ENCODE data around the gene SSNA1. TPM values are rescaled to one million over a fixed set of nuclear protein-coding genes. Genes with fewer than 3 reads are reported as not detected.

Gene SSNA1
- total RNA-seq, 2 donors from 2014 or later = 64.1 to 84.5 TPM

DNA sequence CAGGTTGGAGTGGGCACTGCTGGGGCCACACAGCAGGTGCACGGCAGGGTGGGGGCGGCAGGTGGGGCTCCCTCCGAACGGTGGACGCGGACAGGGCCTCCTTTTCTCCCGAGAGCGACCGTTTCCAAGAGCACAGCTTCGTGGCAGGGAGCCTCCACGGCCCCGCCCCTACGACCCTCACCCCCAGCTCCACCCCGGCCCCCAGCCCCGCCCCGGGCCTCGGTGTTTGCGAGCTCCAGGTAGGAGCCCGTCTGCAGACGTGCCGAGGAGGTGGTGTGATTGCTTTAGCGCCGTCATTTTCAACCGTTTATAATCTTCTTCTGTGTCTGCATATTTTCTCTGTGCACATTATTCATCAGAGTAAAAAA is 40.7 kb upstream of the SSNA1 start:
- ATAC-seq (replicated peaks in 1 of 2) = no peak
- peaks cover 7% of the 10 kb centered on the region for H3K4me1 Mint-ChIP-seq (ENCODE audit: low read depth)
- no peaks in the 10 kb centered on the region for H3K9me3 Mint-ChIP-seq

DNA sequence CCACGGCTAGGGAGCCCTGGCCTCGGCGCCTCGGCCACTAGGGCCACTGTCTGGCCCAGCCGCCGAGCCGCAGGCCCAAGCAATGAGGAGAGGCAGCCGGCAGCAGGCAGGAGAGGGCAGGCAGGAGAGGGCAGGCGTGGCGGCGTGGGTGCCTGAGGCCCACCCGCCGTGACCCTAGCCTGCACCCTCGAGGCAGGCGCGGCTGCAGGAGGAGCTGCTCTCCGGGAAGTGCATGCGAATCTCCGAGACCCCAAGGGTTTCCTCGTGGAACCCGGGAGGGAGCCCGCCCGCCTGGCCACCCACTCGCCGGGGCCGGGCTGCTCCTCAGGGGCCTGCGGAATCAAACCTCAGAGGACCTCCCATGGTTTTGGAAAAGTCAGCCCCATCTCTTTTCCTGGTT is 40.2 kb upstream of the SSNA1 start:
- Mint-ChIP-seq H3K36me3 (ENCODE audit: insufficient read depth in 2 of 2) (no peaks in the 10 kb centered on the region), H3K27me3 (ENCODE audit: low read depth) (peaks cover 4% of the 10 kb centered on the region), H3K4me1 (ENCODE audit: low read depth) (peaks cover 7% of the 10 kb centered on the region), H3K4me3 (no peak overlapping the region), H3K27ac (no peak overlapping the region), H3K9me3 (no peaks in the 10 kb centered on the region)
- no peak for ATAC-seq (replicated peaks in 1 of 2)
- no peak for DNase-seq

More for the DNA sequence above, 40.7 kb upstream of the SSNA1 start:
- Mint-ChIP-seq H3K36me3 (ENCODE audit: insufficient read depth in 2 of 2) (no peaks in the 10 kb centered on the region), H3K27ac (no peak overlapping the region), H3K4me3 (no peak overlapping the region), H3K27me3 (ENCODE audit: low read depth) (peaks cover 4% of the 10 kb centered on the region)
- no peak for DNase-seq

DNA sequence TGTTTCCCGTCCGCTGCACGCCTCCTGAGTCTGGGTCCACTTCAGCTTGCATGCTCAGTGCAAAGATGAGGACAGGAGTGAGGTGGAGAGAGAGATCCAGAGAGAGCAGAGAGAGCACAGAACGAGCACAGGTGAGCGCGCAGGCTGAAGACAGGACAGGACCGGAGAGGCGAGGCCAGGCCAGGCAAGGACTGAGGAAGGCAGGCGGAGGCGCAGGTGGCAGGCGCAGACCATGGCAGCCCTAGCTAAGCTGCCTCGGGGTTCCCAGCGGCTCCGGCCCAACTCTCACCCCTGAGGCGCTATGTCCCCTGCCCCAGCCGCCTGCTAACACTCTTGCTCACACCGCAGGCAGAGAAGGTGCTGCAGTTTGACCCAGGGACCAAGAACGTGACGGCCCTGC is 39.8 kb upstream of the SSNA1 start:
- Mint-ChIP-seq H3K4me1 (ENCODE audit: low read depth) (peaks cover 7% of the 10 kb centered on the region), H3K9me3 (no peaks in the 10 kb centered on the region), H3K27me3 (ENCODE audit: low read depth) (peaks cover 4% of the 10 kb centered on the region), H3K36me3 (ENCODE audit: insufficient read depth in 2 of 2) (no peaks in the 10 kb centered on the region), H3K4me3 (no peak overlapping the region), H3K27ac (no peak overlapping the region)
- DNase-seq (no peak), ATAC-seq (replicated peaks in 1 of 2) (no peak)

DNA sequence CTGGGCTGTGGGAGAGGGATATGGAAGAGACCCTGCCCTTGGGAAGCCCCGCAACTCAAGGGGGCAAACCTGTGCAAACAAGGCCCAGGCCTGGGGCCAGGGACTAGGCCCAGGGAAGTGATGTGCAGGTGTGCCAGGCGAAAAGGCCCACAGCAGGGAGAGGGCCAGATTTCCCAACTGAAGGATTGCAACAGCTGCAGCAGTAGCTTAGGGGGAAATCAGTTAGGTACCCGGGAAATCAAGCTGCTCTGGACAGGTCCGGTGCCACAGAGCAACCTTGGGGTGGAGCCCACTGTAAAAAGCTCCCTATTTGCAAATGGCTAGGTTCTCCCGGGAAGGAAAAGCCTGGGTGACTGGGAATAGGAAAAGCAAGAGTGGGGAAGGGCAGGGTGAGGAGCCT is 39.1 kb upstream of the SSNA1 start:
- Mint-ChIP-seq H3K27ac (no peak overlapping the region), H3K36me3 (ENCODE audit: insufficient read depth in 2 of 2) (no peaks in the 10 kb centered on the region), H3K27me3 (ENCODE audit: low read depth) (peaks cover 4% of the 10 kb centered on the region), H3K4me1 (ENCODE audit: low read depth) (peaks cover 7% of the 10 kb centered on the region), H3K9me3 (no peaks in the 10 kb centered on the region), H3K4me3 (no peak overlapping the region)
- ATAC-seq (replicated peaks in 1 of 2) (no peak), DNase-seq (no peak)

DNA sequence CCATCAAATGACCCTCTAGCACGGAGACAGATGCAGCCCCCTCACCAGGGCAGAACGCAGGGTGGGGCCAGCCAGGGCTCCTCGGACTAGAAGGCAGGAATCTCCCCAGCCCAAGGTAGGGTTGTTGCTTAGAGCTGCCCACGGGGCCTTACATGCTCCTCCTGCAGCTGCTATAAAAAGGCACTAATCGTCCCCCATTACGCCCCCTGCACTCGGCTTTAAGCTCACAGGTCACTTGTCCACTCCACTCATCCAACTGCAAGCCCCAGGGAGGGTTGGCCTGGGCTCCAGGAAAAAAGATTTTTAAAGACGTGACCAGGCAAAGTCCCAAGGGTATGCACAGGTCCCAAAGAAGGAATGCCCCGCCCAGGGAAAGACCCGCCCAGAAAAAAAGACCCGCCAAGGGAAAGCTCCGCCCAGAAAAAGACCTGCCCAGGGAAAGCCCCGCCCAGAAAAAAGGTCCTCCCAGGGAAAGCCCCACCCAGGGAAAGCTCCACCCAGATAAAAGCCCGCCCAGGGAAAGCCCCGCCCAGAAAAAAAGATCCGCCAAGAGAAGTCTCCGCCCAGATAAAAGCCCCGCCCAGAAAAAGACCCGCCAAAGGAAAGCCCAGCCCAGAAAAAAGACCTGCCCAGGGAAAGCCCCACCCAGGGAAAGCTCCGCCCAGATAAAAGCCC is 38.4 kb upstream of the SSNA1 start:
- Mint-ChIP-seq H3K27ac (peak overlapping the region; percentile 10), H3K4me3 (peak overlapping the region; percentile 4 to 46), H3K9me3 (no peaks in the 10 kb centered on the region), H3K36me3 (ENCODE audit: insufficient read depth in 2 of 2) (no peaks in the 10 kb centered on the region), H3K4me1 (ENCODE audit: low read depth) (peaks cover 7% of the 10 kb centered on the region), H3K27me3 (ENCODE audit: low read depth) (peaks cover 11% of the 10 kb centered on the region)
- peak in 1 of 2 donors; percentile 12 for ATAC-seq (replicated peaks in 1 of 2)
- peak in 1 of 2 donors; percentile 29 for DNase-seq

DNA sequence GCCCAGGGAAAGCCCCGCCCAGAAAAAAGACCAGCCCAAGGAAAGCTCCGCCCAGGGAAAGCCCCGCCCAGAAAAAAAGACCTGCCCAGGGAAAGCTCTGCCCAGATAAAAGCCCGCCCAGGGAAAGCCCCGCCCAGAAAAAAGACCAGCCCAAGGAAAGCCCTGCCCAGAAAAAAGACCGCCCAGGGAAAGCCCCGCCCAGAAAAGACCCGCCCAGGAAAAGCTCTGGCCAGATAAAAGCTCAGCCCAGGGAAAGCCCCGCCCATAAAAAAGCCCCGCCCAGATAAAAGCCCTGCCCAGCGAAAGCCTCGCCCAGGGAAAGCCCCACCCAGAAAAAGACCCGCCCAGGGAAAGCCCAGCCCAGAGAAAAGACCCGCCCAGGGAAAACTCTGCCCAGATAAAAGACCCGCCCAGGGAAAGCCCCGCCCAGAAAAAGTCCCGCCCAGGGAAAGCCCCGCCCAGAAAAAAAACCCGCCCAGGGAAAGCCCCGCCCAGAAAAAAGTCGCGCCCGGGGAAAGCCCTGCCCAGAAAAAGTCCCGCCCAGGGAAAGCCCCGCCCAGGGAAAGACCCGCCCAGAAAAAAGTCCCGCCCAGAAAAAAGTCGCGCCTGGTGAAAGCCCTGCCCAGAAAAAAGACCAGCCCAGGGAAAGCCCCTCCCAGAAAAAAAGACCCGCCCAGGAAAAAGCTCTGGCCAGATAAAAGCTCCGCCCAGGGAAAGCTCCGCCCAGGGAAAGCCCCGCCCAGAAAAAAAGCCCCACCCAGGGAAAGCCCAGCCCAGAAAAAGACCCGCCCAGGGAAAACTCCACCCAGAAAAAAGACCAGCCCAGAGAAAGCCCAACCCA is 37.6 kb upstream of the SSNA1 start:
- peak; percentile 88 to 92 for DNase-seq
- no peak overlapping the region for H3K27ac Mint-ChIP-seq
- no peaks in the 10 kb centered on the region for H3K36me3 Mint-ChIP-seq (ENCODE audit: insufficient read depth in 2 of 2)
- H3K4me3 Mint-ChIP-seq = peak overlapping the region; percentile 51 to 69
- peaks cover 7% of the 10 kb centered on the region for H3K4me1 Mint-ChIP-seq (ENCODE audit: low read depth)
- H3K9me3 Mint-ChIP-seq = no peaks in the 10 kb centered on the region
- H3K27me3 Mint-ChIP-seq (ENCODE audit: low read depth) = peaks cover 14% of the 10 kb centered on the region
- ATAC-seq (replicated peaks in 1 of 2) = peak; percentile 77 to 79

DNA sequence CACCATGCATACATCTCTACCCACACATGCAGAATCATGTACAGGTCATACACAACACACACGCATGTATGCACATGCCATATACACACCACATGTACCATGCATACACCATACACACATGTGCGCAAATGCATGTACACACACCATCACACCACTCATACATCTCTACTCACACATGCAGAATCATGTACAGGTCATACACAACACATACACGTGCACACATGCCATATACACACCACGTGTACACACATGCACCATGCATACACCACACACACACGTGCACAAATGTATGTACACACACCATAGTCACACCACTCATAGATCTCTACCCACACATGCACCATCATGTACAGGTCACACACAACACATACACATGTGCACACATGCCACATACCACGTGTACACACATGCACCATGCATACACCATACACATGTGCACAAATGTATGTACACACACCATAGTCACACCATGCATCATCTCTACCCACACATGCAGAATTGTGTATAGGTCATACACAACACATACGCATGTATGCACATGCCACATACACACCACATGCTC is 35.6 kb upstream of the SSNA1 start:
- H3K27me3 Mint-ChIP-seq (ENCODE audit: low read depth) = peaks cover 21% of the 10 kb centered on the region
- H3K27ac Mint-ChIP-seq = no peak overlapping the region
- peaks cover 7% of the 10 kb centered on the region for H3K4me1 Mint-ChIP-seq (ENCODE audit: low read depth)
- H3K9me3 Mint-ChIP-seq = no peaks in the 10 kb centered on the region
- H3K36me3 Mint-ChIP-seq (ENCODE audit: insufficient read depth in 2 of 2) = no peaks in the 10 kb centered on the region
- no peak overlapping the region for H3K4me3 Mint-ChIP-seq
- DNase-seq (no peak), ATAC-seq (replicated peaks in 1 of 2) (no peak)

DNA sequence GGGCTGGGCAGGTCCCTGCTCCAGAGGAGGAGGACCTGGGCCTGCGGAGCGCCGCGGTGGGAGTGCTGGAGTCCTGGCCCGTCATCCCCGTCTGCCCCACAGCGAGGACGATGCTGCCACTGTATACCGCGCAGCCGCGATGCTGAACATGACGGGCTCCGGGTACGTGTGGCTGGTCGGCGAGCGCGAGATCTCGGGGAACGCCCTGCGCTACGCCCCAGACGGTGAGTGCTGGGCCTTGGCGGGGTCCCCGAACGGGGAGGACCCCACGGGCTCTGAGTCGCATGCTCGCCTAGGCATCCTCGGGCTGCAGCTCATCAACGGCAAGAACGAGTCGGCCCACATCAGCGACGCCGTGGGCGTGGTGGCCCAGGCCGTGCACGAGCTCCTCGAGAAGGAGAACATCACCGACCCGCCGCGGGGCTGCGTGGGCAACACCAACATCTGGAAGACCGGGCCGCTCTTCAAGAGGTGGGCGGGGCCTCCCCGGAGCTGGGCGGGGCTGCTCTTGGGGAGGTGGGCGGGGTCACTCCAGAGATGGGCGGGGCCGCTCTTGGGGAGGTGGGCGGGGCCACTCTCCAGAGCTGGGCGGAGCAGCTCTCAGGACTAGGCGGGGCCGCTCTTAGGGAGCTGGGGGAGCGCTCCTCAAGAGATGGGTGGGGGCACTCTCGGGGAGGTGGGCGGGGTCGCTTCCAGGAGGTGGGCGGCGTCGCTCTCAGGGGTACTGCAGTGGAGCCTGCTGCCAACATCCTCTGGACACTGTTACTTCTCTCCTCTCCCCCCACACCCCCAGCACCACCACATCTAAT is 31.7 kb upstream of the SSNA1 start:
- Mint-ChIP-seq H3K4me1 (ENCODE audit: low read depth) (peaks cover 12% of the 10 kb centered on the region), H3K27me3 (ENCODE audit: low read depth) (peaks cover 45% of the 10 kb centered on the region), H3K4me3 (peak overlapping the region; percentile 69 to 73), H3K27ac (no peak overlapping the region), H3K9me3 (no peaks in the 10 kb centered on the region), H3K36me3 (ENCODE audit: insufficient read depth in 2 of 2) (no peaks in the 10 kb centered on the region)
- DNase-seq = peak; percentile 69 to 72
- peak; percentile 68 to 74 for ATAC-seq (replicated peaks in 1 of 2)

DNA sequence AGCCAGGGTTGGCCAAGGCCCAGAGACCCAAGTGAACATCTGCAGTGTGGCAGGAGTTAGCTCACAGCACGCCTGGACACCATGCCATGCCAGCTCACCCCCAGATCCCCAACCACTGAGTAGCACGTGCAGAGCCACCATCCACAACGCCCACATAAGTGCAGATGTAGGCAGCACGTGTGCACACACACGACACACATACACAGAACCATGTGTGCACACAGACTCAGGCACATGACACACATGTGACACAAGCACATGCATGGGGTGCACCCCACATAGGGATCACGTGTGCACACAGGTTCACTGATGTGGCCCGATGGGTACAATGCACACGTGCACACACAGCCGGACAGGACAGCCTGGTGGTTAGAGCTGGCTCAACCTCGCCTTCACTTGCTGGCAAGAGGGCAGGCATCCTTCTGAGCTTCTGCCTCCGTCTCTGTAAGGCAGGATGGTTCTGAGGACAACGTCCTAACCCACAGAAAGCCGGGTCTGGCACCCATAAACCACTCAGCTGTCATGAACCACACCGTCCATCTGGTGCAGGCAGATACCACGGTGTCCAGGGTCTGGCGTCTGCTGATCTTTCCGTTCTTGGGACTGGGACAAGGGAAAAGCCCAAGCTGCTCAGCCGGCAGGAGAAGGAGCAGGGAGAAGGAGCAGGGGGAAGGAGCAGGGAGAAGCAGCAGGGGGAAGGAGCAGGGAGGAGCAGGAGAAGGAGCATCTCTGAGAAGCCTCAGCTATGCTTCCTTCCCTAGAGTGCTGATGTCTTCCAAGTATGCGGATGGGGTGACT is 30.7 kb upstream of the SSNA1 start:
- no peak overlapping the region for H3K27ac Mint-ChIP-seq
- H3K36me3 Mint-ChIP-seq (ENCODE audit: insufficient read depth in 2 of 2) = no peaks in the 10 kb centered on the region
- no peaks in the 10 kb centered on the region for H3K9me3 Mint-ChIP-seq
- peaks cover 45% of the 10 kb centered on the region for H3K27me3 Mint-ChIP-seq (ENCODE audit: low read depth)
- peak overlapping the region in 1 of 2 donors; percentile 73 for H3K4me3 Mint-ChIP-seq
- H3K4me1 Mint-ChIP-seq (ENCODE audit: low read depth) = peaks cover 12% of the 10 kb centered on the region
- ATAC-seq (replicated peaks in 1 of 2) (no peak), DNase-seq (no peak)

DNA sequence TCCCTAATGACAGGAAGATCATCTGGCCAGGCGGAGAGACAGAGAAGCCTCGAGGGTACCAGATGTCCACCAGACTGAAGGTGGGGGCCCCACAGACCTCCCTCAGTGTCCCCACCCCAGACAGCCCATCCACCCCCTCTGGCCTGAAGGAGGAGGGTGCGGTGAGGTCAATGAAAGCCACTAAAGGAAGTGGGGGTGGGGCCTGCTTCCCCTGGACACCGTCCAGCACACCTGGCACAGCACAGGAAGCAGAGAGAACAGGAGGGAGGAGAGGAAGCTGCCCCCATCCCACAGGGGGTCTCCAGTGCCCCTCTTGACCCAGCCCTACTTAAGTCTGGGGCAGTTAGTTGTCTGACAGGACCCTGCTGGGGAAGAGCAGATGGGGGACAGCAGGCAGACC is 29.9 kb upstream of the SSNA1 start:
- peaks cover 12% of the 10 kb centered on the region for H3K4me1 Mint-ChIP-seq (ENCODE audit: low read depth)
- ATAC-seq (replicated peaks in 1 of 2) = no peak

DNA sequence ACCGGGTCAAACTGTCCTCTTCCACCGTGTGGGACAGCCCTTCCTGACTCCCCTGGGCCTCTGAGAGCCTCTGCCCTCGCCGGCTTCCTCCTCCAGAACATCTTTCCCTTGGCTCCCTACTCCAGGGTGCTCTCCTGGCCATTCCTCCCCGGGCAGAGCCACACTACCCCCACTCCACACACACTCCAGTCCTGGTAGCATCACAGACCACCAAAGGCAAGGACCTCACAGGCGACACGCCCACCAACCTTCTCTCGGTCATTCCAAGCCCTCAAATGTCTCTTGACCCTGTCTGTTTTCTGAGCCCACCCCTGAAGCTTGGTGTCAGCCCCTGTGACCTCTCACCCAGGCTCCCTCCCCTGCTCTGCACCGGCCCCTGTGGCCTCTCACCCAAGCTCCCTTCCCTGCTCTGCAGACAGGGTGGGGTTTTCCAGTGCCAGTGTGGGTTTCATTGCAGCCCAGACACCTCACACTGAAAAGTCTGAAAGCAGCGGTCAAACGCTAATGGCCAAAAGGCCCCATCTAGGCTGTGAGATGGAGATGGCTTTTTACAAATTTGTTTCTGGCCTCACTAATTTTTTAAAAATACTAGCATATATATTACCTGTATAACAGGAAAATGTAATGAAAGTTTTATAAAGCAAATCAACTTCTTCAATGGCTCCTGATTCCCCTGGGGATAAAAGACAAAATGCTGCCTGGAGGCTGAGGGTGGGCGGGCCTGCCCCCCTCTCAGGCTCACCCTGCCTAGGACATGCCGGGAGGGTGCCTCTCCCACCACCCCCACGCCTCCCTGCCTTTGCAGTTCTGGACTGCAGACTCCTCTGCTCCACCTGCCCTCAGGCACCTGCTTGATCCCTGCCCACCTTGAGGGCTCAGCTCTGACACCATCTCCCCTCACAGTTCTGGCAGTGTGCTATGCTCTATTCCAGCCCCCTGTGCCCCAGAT is 29.1 kb upstream of the SSNA1 start:
- Mint-ChIP-seq H3K4me3 (no peak overlapping the region), H3K27me3 (ENCODE audit: low read depth) (peaks cover 45% of the 10 kb centered on the region), H3K27ac (no peak overlapping the region), H3K9me3 (no peaks in the 10 kb centered on the region), H3K4me1 (ENCODE audit: low read depth) (peaks cover 12% of the 10 kb centered on the region), H3K36me3 (ENCODE audit: insufficient read depth in 2 of 2) (no peaks in the 10 kb centered on the region)
- DNase-seq (no peak), ATAC-seq (replicated peaks in 1 of 2) (no peak)

More for the DNA sequence above, 29.9 kb upstream of the SSNA1 start:
- Mint-ChIP-seq H3K9me3 (no peaks in the 10 kb centered on the region), H3K4me3 (no peak overlapping the region), H3K36me3 (ENCODE audit: insufficient read depth in 2 of 2) (no peaks in the 10 kb centered on the region), H3K27me3 (ENCODE audit: low read depth) (peaks cover 45% of the 10 kb centered on the region), H3K27ac (no peak overlapping the region)
- no peak for DNase-seq

Data from activated T-cell treated with anti-CD3 and anti-CD28 coated beads, Interleukin-2, amount 50 U/mL, for 72 hours (primary cell).